ENCODE results near the gene MYO7B.

DNA sequence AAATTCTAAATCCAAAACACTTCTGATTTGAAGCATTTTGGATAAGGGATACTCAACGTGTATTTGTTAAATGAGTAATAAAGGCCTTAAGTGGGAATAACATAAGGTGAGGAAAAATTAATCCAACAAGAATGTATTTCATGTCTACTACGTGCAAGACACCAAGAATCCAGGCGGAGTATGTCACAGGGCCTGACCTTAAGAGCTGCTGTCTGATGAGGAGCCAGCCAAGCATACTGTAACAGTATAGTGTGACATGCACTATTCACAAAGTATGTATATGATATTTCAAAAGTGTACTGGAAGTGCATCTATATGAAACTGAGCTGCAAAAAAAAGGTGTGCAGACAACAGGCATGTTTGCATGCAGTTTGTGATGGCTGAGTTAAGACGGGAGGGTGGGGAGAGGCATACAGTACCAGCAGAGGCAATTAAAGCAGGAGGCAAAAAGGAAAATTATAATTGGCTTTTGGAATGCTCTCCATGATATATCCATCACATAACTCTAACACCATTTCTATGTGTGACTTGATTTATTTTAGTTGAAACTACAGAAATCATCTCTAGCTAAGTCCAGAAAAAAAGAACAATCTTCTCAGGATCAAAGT lies 27.4 kb upstream of the MYO7B start:
- no peak for TF ChIP-seq EP300 (IDR thresholded peaks at IDR 0.05; ENCODE audit: borderline replicate concordance in 1 of 2, low read depth in 1 of 2, low read length in 1 of 2)
- TF ChIP-seq, protein P1, sequence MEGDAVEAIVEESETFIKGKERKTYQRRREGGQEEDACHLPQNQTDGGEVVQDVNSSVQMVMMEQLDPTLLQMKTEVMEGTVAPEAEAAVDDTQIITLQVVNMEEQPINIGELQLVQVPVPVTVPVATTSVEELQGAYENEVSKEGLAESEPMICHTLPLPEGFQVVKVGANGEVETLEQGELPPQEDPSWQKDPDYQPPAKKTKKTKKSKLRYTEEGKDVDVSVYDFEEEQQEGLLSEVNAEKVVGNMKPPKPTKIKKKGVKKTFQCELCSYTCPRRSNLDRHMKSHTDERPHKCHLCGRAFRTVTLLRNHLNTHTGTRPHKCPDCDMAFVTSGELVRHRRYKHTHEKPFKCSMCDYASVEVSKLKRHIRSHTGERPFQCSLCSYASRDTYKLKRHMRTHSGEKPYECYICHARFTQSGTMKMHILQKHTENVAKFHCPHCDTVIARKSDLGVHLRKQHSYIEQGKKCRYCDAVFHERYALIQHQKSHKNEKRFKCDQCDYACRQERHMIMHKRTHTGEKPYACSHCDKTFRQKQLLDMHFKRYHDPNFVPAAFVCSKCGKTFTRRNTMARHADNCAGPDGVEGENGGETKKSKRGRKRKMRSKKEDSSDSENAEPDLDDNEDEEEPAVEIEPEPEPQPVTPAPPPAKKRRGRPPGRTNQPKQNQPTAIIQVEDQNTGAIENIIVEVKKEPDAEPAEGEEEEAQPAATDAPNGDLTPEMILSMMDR (IDR thresholded peaks at IDR 0.05) = no peak
- TF ChIP-seq MXI1 (IDR thresholded peaks at IDR 0.05; ENCODE audit: low read depth, low read length) = no peak
- no peak for TF ChIP-seq RAD21 (IDR thresholded peaks at IDR 0.05; ENCODE audit: low read length)
- no peak for TF ChIP-seq RXRA (IDR thresholded peaks at IDR 0.05; ENCODE audit: borderline replicate concordance, low read depth)
- no peak for TF ChIP-seq TAF1 (IDR thresholded peaks at IDR 0.05; ENCODE audit: borderline replicate concordance, low read depth, low read length)
- TF ChIP-seq EZH2phosphoT487 (IDR thresholded peaks at IDR 0.05; ENCODE audit: borderline replicate concordance, low read depth) = no peak
- TF ChIP-seq GABPA (IDR thresholded peaks at IDR 0.05; ENCODE audit: low read depth) = no peak
- TF ChIP-seq POLR2AphosphoS5 (IDR thresholded peaks at IDR 0.05; ENCODE audit: low read depth, low read length) = no peak
